NCI-H1105 treated with DMSO at 0.1 percent for 48 hours (cell line): ENCODE measurements around the gene TMEM88.

ENCODE experiments used
- DNase-seq: peaks from one replicate; lab custom pipeline; 2025; lab: John Stamatoyannopoulos, UW

TMEM88 gene

DNA sequence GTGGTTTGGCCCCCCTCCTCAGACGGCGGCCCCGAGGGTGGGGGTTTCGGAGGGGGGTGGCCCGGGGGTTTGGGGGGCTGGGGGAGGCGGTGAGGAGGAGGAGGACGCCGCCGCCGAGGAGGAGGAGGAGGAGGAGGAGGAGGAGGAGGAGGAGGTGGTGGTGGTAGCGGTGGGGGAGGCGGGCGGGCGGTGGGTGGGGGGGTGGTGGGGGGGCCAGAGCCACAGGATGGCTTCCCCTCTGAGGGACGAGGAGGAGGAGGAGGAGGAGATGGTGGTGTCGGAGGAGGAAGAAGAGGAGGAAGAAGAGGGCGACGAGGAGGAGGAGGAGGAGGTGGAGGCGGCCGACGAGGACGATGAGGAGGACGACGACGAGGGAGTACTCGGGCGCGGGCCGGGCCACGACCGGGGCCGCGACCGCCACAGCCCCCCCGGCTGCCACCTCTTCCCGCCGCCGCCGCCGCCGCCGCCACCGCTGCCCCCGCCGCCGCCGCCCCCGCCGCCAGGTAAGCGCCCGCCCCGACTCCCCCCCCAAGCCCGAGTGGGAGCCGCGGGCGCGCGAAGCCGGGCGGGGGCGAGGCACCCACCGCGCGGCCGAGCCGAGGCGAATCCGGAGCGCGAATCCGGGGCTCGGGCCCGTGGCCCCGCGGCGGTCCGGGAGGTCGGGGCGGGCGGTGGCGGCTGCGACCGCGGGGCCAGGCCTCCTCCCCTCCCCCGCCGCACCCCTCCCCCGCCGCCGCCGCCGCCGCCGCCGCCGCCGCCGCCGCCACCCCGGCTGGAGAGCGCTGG lies 29.9 kb downstream of the TMEM88 start:
- DNase-seq: no peak

DNA sequence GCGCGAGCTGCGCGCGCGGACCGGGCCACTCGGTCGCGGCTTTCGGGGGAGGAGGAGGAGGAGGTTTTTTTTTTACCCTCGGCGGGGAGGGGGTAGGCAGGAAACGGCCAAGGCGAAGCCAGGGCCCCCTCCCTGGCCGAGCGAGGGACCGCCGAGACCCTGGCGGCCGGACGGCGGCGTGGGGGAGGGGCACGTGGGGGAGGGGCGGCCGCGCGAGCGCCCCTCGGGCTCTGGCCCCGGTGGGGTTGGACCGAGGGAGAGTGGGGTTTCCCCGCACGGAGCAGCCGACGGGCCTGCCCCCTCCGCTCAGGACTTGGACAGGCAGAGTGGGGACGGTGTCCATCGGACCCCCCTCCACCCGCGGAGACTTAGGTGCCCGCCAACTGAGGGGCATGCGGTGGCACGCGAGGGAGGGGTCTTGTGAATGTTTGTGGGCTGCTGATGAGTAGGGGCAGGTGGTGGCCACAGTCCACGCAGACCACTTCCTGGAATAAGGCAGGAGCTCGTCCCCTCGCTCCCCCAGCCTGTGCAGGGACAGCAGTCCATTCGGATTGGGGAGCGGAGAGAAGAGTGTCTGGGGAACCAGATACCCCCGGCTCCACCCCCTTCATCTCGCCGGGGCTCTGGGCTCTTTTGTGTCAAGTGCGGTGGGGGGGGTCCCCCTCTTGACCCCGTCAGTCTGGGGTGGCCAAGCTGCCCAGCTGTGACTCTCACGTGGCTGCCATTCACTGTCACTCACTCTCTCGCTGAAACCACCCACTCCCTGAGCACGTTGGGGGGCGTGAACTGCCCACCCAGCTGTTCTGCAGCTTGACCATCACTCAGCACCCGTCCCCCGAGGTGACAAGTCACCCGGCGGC lies 30.7 kb downstream of the TMEM88 start:
- peak; percentile 66 for DNase-seq

DNA sequence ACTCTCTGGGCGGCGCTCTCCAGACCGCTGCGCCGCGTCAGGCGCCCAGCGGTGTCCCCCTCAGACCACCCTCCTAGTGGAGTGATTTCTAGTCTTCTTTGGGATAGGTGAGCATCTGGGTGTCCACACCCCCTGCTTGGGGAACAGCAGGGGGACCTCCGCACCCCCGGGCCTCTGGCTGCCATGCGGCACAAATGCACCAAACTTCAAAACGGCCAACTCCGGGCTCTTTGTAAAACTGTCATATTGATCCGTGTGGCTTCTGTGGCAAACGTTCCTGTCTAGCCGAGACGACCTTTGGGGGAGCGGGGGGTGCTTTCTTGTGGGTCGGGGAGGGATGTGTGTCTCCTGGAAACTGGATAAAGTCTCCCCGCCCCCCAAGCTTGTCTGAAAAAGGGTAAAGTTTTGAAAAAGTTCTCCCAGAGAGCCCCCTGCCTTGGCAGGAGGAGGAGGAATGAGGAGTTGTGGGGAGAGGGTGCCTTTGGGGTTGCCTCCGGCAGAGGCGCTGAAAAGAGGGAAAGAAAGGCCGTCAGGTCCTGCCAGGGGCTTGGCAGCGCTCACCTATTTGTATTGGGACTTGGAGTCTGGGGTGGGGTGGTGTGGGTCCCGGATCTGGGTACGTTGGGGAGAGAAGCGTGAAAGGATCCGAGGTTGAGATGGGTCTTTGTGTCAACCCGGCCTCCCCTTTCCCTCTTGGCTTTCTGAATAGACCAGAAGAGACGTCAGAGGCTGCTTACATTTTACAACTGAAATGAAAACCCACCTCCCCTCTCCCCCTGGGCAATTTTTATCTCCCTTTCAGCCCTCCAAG lies 31.6 kb downstream of the TMEM88 start:
- DNase-seq: peak; percentile 66

DNA sequence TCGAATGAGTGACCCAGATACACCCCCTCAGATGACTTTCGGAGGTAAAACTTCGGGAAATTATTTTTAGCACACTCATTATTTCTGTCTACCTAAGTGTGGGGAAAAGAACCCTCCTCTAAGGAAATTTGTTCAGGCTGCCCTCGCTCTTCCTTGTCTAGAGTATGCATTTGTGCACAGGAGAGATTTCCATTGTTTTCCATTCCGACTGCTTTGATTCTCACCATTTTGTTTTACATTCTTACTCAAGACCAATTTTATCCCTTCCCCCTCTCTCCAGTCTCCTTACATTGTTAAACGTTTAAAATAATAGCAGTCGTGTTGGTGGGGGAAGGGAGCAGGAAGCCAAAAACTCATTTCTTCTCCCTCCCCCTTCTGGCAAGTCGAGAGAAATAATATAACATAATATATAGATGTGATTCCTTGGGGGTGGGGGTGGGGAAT lies 32.2 kb downstream of the TMEM88 start:
- DNase-seq: no peak

DNA sequence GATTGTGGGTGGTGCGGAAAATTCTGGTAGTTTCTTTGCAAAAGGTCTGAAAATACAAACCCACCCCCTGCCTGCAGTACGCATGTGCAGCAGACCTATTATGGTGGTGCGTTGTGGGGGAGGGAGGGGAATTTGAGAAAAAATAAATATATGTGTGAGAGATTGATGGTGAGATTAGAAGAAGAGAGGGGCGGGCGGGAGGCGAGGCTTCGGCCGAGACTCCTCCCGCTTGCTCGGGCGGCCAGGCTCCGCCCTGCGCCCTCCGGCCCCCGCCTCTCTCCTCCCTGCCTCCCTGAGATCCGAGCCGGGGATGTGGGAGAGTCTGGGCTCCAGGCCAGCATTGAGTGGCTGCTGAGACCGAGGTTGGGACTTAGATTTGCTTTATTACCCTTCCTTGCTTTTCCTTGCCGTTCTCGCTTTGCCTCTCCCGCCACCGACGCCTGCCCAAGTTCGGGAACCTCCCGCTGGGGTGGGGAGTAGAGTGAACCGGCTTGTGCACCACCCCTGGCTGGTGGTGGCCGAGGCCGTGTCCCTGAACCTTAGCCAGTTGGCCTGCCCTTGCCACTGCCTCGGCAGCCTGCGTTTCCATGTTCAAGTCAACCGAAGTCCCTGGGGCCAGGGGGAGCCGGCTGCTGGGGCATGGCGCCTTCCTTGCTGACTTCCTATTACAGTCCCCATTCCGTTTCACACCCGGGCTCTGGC lies 32.8 kb downstream of the TMEM88 start:
- DNase-seq: peak; percentile 99

DNA sequence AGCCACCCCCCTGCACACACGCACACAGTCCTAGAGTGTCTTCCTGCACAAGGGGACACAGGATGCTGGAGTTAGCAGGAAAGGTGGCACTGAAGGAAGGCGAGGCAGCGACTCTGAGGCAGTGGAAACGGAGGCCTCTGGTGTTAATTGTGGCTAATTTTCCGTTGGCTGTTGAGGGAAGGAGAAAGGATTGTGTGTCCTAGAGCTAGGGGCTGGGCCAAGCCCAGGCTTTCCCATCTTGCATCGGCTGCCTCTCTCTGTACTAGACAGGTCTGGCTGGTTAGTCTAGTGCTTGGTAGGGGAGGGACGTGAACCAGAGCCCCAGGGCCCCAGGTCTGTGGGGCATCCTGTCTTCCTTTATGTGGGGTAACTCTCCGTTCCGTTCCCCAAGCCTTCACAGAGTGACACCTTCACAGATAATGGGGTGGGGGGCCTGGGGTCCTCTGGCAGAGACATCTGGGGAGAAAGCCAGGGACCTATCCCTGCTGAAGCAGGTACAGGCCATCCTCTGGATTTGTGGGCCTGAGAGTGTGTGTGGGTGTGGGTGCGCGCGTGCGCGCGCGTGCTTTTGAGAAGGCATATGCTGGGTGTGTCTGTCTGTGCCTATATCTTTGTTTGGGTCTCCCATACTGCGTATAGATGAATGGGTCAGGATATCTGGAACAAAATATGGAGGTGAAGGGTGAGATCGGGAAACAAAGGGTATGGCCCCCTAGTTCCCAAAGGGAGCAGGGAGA lies 33.5 kb downstream of the TMEM88 start, which contains the start of gene CHD3:
TSS of gene CHD3 (plus strand) at position 606 of the 737 bp plus-strand sequence. CDS start 212 bp downstream, outside the sequence.
- DNase-seq: peak; percentile 74

DNA sequence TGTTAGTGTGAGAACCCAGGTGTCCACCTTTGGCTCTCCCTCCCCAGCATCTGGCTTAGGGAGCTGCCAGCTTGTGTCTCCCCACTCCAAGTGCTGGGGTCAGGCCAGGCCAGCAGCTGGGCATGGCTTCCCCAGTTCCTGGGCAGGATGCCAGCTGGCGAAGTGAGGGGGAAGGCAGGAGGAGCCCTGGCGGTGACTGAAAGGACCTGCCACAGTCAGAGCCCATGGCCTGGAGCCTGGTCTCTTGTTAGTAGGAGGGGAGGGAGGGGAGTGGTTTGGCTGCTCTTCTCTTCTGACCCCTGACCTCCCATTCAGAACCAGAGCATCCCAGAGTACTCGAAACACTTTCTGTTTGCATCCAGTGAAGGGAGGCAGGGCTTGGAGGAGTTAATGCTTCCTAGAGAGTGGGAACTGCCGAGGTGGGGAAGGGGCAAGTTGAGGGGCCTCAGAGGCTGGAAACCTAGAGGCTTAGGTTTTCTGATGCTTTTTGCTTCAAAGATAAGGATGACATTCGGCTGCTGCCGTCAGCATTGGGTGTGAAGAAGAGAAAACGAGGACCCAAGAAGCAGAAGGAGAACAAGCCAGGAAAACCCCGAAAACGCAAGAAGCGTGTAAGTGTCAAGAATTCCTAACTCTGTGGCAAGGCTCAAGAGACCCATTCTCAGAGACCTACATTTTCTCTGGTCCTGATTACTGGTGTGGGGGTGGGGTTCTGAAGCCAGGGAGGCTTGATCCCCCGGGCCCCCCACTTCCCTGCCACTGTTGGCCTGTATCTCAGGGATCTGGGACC lies 34.5 kb downstream of the TMEM88 start:
- DNase-seq: peak; percentile 98

DNA sequence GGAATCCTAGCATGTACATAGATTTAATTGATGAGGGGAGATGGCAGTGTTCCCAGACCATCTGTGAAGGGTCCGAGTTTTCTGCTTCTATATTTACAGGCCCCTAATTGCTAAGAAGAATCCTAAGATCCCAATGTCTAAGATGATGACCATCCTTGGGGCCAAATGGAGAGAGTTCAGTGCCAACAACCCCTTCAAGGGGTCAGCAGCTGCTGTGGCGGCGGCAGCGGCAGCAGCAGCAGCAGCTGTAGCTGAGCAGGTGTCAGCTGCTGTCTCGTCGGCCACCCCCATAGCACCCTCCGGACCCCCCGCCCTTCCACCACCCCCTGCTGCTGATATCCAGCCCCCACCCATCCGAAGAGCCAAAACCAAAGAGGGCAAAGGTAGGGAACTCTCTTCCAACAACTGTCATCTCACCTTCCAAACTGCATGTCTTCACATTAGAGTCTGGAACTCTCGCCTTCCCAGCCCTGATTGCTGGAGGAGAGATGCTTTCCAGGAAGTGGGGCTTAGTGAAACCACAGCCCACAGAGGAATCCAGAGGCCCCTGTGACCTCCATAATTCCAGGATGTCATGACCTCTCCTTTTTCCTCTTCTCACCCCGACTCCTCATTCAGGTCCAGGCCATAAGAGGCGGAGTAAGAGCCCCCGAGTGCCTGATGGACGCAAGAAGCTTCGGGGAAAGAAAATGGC lies 38.5 kb downstream of the TMEM88 start:
- DNase-seq: peak; percentile 77

DNA sequence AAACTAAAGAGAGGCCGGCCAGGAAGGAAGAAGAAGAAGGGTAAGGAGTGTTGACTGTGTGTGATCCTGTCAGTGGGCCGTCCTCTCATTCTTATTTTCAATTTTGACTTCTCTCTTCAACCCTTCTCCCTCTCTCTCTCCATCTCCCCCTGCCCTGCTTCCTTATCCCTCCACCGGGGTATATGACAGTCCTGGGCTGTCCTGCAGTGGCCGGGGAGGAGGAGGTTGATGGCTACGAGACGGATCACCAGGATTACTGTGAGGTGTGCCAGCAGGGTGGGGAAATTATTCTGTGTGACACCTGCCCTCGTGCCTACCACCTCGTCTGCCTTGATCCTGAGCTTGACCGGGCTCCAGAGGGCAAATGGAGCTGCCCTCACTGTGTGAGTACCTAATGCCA lies 39.4 kb downstream of the TMEM88 start:
- DNase-seq: no peak

DNA sequence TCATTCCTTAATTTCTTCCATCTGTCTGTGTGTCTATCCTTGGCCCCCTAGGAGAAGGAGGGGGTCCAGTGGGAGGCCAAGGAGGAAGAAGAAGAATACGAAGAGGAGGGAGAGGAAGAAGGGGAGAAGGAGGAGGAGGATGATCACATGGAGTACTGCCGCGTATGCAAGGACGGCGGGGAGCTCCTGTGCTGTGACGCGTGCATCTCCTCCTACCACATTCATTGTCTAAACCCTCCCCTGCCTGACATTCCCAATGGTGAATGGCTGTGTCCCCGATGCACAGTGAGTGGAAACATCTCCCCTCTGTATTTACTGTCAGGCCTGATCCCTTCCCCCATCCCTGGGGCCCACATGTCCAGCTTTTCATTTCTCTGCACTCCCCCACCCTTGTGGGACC lies 40.0 kb downstream of the TMEM88 start:
- DNase-seq: no peak

DNA sequence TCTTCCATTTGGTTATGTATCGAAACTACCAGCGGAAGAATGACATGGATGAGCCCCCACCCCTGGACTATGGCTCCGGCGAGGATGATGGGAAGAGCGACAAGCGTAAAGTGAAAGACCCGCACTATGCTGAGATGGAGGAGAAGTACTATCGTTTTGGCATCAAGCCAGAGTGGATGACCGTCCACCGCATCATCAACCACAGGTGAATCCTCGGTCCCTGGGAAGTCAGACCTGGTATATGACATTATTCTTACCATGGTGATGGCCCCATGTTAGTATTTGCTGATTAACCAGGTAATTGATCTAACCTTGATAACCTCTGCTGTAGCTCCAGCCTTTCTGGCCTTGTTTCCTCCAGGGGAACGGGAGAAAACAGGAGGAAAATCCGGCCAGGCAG lies 42.2 kb downstream of the TMEM88 start:
- DNase-seq: no peak

DNA sequence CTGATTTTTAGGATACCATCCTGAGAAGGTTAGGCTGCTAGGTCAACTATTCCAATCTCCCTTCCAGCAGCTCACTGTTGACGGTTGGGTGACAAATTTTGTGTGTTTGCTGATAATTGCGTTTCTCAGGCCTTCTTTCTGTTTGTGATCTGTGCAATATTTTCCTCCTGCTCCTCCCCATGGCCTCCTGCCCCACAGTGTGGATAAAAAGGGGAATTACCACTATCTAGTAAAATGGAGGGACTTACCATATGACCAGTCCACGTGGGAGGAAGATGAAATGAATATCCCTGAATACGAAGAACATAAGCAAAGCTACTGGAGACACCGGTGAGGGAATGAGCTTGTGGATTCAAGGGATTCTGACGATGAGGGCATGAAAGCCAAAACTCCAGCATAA lies 42.9 kb downstream of the TMEM88 start:
- DNase-seq: peak; percentile 39

DNA sequence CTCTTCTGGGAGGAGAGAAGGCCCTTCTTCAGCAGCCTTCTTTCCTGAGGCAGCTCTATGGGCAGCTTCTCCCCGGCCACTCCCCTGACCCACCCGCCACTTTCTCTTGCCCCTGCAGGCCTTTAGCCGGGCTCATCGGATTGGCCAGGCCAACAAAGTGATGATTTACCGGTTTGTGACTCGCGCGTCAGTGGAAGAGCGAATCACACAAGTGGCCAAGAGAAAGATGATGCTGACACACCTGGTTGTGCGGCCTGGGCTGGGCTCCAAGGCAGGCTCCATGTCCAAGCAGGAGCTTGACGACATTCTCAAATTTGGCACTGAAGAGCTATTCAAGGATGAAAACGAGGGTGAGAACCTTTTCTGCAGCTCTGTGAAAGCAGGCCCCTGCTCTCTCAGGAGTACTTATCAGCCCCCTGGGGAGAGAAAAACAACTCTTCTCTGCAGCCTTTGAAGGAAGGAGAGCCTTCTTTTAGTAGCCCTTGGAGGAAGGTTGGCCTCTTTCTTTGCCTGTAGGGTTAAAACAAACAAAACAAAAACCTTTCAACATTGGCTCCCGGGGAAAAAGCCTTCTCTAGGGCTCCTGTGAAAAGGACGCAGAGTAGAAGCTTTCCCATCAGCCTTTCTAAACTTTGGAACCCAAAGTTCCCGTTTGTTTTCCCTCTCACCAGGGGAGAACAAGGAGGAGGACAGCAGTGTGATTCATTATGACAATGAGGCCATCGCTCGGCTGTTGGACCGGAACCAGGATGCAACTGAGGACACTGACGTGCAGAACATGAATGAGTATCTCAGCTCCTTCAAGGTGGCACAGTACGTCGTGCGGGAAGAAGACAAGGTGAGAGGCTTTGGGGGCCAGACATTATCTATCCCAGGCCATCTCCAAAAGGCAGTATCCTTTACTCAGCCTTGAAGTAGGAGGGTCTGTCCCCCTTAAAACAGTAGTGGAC lies 48.6 kb downstream of the TMEM88 start:
- no peak for DNase-seq
